ENCODE measurements around the gene VWF. TPM values are rescaled to one million over a fixed set of nuclear protein-coding genes. Genes with fewer than 3 reads are reported as not detected.

The VWF gene
- total and polyA plus RNA-seq, 2 of the 13 experiments (the other 11 are each of a cell fraction or from before 2014, with no cell fraction given) = 0.20 to 0.25 TPM

DNA sequence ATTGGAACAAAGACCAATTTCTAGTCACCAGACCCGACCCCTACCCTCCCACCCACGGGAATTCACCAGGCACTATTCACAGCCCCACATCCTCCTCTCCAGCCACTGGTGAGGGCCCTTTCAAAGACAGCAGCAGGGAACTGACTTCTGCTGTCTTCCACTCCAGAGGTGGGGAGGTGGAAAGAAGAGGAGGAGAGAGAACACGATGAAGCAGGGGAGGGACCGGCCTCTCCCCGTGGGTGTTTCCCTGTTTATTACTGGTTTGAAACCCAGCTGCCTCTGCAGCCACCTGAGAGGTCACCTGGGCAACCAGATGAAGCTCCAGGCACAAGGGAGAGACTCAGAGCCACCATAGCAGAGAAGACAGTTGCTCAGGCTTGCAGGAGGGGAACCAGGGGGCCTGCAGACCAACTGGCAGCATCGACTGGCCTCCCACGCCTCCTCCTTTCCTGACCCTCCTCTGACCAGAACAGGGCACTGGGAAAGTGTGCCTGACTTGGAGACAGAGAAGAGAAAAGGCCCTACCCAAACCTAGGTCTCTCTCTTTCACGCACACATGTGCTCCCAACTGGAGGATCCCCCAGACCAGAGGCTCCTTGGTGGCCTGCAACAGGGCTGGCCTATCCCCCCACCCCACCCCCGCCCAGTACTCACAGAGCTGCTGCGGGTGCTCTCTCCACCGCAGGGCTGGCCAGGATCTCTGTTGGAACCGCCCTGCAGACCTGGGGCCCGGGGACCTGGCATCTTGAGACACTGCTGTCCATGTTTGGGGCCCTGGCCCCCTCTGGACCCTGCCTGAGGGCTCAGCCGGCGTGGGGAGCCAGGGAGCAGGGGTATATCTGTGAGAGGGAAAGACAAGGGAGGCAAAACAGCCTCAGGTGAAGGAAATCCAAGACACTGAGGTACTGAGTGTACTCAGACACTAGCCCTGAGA is 202.2 kb downstream of the VWF start:
- H3K4me1 ChIP-seq (ENCODE audit: insufficient read depth, low read length) = no peaks in the 10 kb centered on the region
- ChIA-PET POLR2A (no interaction called here), CTCF (ENCODE audit: low intra/inter-chr PET ratio, low total read pairs) (no interaction called here)
- no peaks in the 10 kb centered on the region for H3K36me3 ChIP-seq (replicated peaks in 1 of 2; ENCODE audit: control insufficient read depth in 1 of 2, insufficient read depth in 2 of 2, low read length in 2 of 2)
- H4K20me1 ChIP-seq (ENCODE audit: insufficient read depth, low read length) = no peaks in the 10 kb centered on the region
- no peak overlapping the region for H3K9ac ChIP-seq (ENCODE audit: insufficient read depth, low read depth, low read length)
- DNase-seq (ENCODE audit: low spot score) = no peak
- H3K27me3 ChIP-seq (ENCODE audit: control insufficient read depth in 1 of 2, insufficient read depth in 2 of 2, low read length in 2 of 2) = peaks cover 4 to 22% of the 10 kb centered on the region in 2 experiments; a peak in 4 of 5 replicates
- intact Hi-C loops (cut with micrococcal nuclease; ENCODE audit: unreplicated experiment) = no loop called here
- H3K4me2 ChIP-seq (ENCODE audit: low read depth, low read length) = no peak overlapping the region
- no peaks in the 10 kb centered on the region for H3K9me3 ChIP-seq (ENCODE audit: low read length)
- H3K27ac ChIP-seq (ENCODE audit: extremely low read length, insufficient read depth, low read length) = no peak overlapping the region
- H3K79me2 ChIP-seq (ENCODE audit: insufficient read depth, low read length) = no peaks in the 10 kb centered on the region
- 5% methylated on average over 6 of the region's 15 CpGs for WGBS (ENCODE audit: low lambda C conversion rate)
- no TSS peak for BruUV-seq (replicated peaks)
- in situ Hi-C loops (cut with HindIII; ENCODE audit: extremely low pct_ligation_motif_present, low pct_unique_long_range_greater_than_20kb) = no loop called here
- no peak overlapping the region for H2AFZ ChIP-seq (ENCODE audit: low read length)
- no peak for FAIRE-seq
- no peak for ATAC-seq
- no peak overlapping the region for H3K4me3 ChIP-seq (replicated peaks in 1 of 3; ENCODE audit: insufficient read depth in 1 of 3, low read depth in 2 of 3, low read length in 3 of 3)
- no peak for TF ChIP-seq ZNF598 (CRISPR knock-in tag; IDR thresholded peaks at IDR 0.05; ENCODE audit: borderline replicate concordance)
- TF ChIP-seq GFI1 (CRISPR knock-in tag; IDR thresholded peaks at IDR 0.05; ENCODE audit: borderline replicate concordance) = no peak
- no peak for TF ChIP-seq ETV5 (CRISPR knock-in tag; IDR thresholded peaks at IDR 0.05; ENCODE audit: borderline replicate concordance)
- no peak for TF ChIP-seq EP300 (IDR thresholded peaks at IDR 0.05; ENCODE audit: low read depth in 2 of 2, low read length in 2 of 2)
- no peak for TF ChIP-seq EP300 (CRISPR knock-in tag; IDR thresholded peaks at IDR 0.05; ENCODE audit: borderline replicate concordance)
- TF ChIP-seq NFATC3 (CRISPR knock-in tag; IDR thresholded peaks at IDR 0.05) = no peak
- no peak for TF ChIP-seq SMARCE1 (IDR thresholded peaks at IDR 0.05; ENCODE audit: borderline replicate concordance)
- TF ChIP-seq, protein P1, sequence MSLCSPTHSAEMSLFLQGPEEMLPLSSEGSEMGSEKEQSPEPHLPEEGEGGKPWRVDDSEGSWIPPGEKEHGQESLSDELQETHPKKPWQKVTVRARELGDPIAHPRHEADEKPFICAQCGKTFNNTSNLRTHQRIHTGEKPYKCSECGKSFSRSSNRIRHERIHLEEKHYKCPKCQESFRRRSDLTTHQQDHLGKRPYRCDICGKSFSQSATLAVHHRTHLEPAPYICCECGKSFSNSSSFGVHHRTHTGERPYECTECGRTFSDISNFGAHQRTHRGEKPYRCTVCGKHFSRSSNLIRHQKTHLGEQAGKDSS (CRISPR knock-in tag; IDR thresholded peaks at IDR 0.05; ENCODE audit: borderline replicate concordance, low read depth) = no peak
- TF ChIP-seq ZKSCAN8 (CRISPR knock-in tag; IDR thresholded peaks at IDR 0.05; ENCODE audit: borderline replicate concordance) = no peak
- TF ChIP-seq, protein P2, sequence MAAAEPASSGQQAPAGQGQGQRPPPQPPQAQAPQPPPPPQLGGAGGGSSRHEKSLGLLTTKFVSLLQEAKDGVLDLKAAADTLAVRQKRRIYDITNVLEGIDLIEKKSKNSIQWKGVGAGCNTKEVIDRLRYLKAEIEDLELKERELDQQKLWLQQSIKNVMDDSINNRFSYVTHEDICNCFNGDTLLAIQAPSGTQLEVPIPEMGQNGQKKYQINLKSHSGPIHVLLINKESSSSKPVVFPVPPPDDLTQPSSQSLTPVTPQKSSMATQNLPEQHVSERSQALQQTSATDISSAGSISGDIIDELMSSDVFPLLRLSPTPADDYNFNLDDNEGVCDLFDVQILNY (CRISPR knock-in tag; conservative IDR thresholded peaks at IDR 0.05) = no peak
- no peak for TF ChIP-seq SNRNP70 (IDR thresholded peaks at IDR 0.05; ENCODE audit: low read depth, low read length)
- no peak for TF ChIP-seq HDAC1 (CRISPR knock-in tag; IDR thresholded peaks at IDR 0.05)
- TF ChIP-seq HNRNPLL (IDR thresholded peaks at IDR 0.05; ENCODE audit: low read depth, low read length, poor library complexity, severe bottlenecking) = no peak
- no peak for TF ChIP-seq TCF12 (IDR thresholded peaks at IDR 0.05)
- TF ChIP-seq TCF12 (CRISPR knock-in tag; IDR thresholded peaks at IDR 0.05) = no peak
- TF ChIP-seq, protein P3, sequence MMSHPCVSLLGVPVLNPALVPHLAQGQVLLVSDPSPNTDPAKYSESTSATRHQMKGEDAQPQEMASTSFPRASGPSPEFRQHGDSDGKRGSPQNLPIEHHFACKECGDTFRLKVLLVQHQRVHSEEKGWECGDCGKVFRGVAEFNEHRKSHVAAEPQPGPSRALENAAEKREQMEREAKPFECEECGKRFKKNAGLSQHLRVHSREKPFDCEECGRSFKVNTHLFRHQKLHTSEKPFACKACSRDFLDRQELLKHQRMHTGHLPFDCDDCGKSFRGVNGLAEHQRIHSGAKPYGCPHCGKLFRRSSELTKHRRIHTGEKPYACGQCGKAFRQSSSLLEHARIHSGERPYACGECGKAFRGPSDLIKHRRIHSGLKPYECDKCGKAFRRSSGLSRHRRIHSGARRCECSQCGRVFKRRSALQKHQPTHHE (CRISPR knock-in tag; IDR thresholded peaks at IDR 0.05; ENCODE audit: borderline replicate concordance) = no peak
- TF ChIP-seq, protein P4, sequence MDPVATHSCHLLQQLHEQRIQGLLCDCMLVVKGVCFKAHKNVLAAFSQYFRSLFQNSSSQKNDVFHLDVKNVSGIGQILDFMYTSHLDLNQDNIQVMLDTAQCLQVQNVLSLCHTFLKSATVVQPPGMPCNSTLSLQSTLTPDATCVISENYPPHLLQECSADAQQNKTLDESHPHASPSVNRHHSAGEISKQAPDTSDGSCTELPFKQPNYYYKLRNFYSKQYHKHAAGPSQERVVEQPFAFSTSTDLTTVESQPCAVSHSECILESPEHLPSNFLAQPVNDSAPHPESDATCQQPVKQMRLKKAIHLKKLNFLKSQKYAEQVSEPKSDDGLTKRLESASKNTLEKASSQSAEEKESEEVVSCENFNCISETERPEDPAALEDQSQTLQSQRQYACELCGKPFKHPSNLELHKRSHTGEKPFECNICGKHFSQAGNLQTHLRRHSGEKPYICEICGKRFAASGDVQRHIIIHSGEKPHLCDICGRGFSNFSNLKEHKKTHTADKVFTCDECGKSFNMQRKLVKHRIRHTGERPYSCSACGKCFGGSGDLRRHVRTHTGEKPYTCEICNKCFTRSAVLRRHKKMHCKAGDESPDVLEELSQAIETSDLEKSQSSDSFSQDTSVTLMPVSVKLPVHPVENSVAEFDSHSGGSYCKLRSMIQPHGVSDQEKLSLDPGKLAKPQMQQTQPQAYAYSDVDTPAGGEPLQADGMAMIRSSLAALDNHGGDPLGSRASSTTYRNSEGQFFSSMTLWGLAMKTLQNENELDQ (CRISPR knock-in tag; IDR thresholded peaks at IDR 0.05; ENCODE audit: borderline replicate concordance) = no peak
- no peak for TF ChIP-seq ZNF30 (CRISPR knock-in tag; IDR thresholded peaks at IDR 0.05)

Data from HepG2 (cell line).